Upper lobe of left lung (tissue), 6 donors: ENCODE measurements around the gene CCDC197. TPM values are rescaled to one million over a fixed set of nuclear protein-coding genes. Genes with fewer than 3 reads are reported as not detected.

ENCODE experiments used
- ATAC-seq, 2 donors: fragments of 200-7000 bp; cut with Tn5 transposase; one replicate each; pipeline ENCODE4 v1.9.1; 2022; ENCODE audit warnings: mild to moderate bottlenecking in 2 of 2, moderate library complexity in 2 of 2; ENCODE audit not compliant: low FRiP score in 2 of 2
- DNase-seq, 2 donors: peaks; one replicate each; pipeline ENCODE4 v3.0.0-alpha.2; 2019 to 2020
- H3K27ac ChIP-seq, 4 donors: fragments of 200-600 bp; sonication (generic); one replicate each; pipeline ENCODE4 v1.5.1; 2016 to 2019
- H3K27me3 ChIP-seq, 4 donors: fragments of 200-600 bp; sonication (generic); one replicate each; pipeline ENCODE4 v1.5.1; 2017 to 2019
- H3K36me3 ChIP-seq, 4 donors: fragments of 200-600 bp; sonication (generic); one replicate each; pipeline ENCODE4 v1.5.1; 2016 to 2019
- H3K4me1 ChIP-seq, 4 donors: fragments of 200-600 bp; sonication (generic); one replicate each; pipeline ENCODE4 v1.5.1; 2018 to 2019
- H3K4me3 ChIP-seq, 4 donors: fragments of 200-600 bp; sonication (generic); one replicate each; pipeline ENCODE4 v1.5.1; 2017 to 2019; ENCODE audit warnings: mild to moderate bottlenecking in 2 of 4, moderate library complexity in 1 of 4
- H3K9me3 ChIP-seq, 4 donors: fragments of 200-600 bp; sonication (generic); one replicate each; pipeline ENCODE4 v1.5.1; 2018 to 2019
- EP300 ChIP-seq, 4 donors: sonication (generic); formaldehyde crosslinking; IDR thresholded peaks; one replicate each; pipeline ENCODE4 v1.5.1; 2017; ENCODE audit warnings: antibody characterized with exemption in 4 of 4, control low read depth in 2 of 4
- POLR2A ChIP-seq, 4 donors: fragments of 450-650 bp; IDR thresholded peaks; one replicate each; pipeline ENCODE4 v1.5.1; 2016 to 2017; ENCODE audit warnings: antibody characterized with exemption in 4 of 4, mild to moderate bottlenecking in 2 of 4
- POLR2AphosphoS5 ChIP-seq, 2 donors: sonication (generic); formaldehyde crosslinking; IDR thresholded peaks; one replicate each; pipeline ENCODE4 v1.5.1; 2017; ENCODE audit warnings: antibody characterized with exemption in 2 of 2
- WGBS, 2 donors: methylation state at CpG; one replicate each; pipeline ENCODE4 v1.1.5; 2017 to 2018; 5-methylcytosine and 5-hydroxymethylcytosine counted together
- total RNA-seq, 6 donors: library from RNA; depleted of rRNA in 4 of 6; stranded (reverse); fragments of >200 nt in 4 of 6; gene quantifications; one replicate each; pipeline versions ENCODE4 v1.1.0 to v1.2.1, GENCODE V29; 2016 to 2021
- TF ChIP-seq, protein P1 (sequence below), 6 experiments: fragments of 450-650 bp in 4 of 6; fragments of 200-600 bp in 2 of 6; sonication (generic) in 2 of 6; IDR thresholded peaks; one replicate each; pipeline ENCODE4 v1.5.1; 2016 to 2019; ENCODE audit warnings: antibody characterized with exemption in 6 of 6
- donor health status: DM: no; HTN: no; CAD: no; lungs with moderate emphysema.
- donor health status: DM: no; HTN: yes; CAD: no; lungs with severe emphysema.

Gene CCDC197
- total RNA-seq, 6 donors from 2014 or later: not detected

DNA sequence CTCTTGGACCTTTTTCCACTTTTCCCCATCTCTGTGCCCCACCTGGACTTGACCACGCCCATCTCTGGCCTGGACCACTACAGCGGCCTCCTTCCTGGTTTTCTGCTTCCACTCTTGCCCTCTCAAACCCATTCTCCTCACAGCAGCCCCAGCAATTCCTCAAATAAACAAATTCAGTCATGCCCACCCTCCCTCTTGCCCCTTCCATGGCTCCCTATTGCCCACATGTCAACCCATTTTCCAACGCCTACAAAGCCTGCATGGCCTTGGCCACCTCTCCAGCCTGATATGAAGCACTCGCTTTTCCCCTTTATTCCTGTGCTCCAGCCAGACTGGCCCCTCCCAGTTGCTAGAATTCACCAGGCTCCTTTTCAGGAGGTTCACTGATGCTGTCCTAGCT is 23.2 kb downstream of the CCDC197 start:
- ATAC-seq: no peak
- H3K36me3 ChIP-seq: no peaks in the 10 kb centered on the region
- no peaks in the 10 kb centered on the region for H3K9me3 ChIP-seq
- no peak overlapping the region for H3K27ac ChIP-seq
- H3K4me1 ChIP-seq: no peaks in the 10 kb centered on the region
- WGBS, 2 donors: 89 to 90% methylated on average over 4 of the region's 4 CpGs
- DNase-seq: no peak
- no peak overlapping the region for H3K4me3 ChIP-seq
- H3K27me3 ChIP-seq: no peaks in the 10 kb centered on the region
- TF ChIP-seq, protein P1, sequence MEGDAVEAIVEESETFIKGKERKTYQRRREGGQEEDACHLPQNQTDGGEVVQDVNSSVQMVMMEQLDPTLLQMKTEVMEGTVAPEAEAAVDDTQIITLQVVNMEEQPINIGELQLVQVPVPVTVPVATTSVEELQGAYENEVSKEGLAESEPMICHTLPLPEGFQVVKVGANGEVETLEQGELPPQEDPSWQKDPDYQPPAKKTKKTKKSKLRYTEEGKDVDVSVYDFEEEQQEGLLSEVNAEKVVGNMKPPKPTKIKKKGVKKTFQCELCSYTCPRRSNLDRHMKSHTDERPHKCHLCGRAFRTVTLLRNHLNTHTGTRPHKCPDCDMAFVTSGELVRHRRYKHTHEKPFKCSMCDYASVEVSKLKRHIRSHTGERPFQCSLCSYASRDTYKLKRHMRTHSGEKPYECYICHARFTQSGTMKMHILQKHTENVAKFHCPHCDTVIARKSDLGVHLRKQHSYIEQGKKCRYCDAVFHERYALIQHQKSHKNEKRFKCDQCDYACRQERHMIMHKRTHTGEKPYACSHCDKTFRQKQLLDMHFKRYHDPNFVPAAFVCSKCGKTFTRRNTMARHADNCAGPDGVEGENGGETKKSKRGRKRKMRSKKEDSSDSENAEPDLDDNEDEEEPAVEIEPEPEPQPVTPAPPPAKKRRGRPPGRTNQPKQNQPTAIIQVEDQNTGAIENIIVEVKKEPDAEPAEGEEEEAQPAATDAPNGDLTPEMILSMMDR (IDR thresholded peaks at IDR 0.05): no peak
- TF ChIP-seq POLR2AphosphoS5 (IDR thresholded peaks at IDR 0.05) (no peak), POLR2A (IDR thresholded peaks at IDR 0.05) (no peak), EP300 (IDR thresholded peaks at IDR 0.05) (no peak)

DNA sequence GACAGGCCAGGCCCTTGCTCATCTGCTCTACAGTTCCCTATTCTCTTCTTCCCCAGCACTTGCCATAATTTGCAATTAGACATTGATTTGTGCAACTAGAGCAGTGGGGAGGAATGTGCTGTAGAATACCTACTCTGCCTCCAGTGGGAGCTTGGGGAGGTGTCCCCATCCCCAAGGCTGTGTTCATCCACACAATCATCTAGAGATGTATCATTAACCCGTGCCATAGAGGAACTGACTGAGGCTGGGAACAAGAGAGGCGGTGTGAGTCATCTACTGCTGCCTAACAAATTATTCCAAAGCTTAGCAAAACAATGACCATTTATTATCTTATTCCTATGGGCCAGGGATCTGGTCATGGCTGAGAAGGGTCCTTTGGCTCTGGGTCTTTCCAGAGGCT is 23.9 kb downstream of the CCDC197 start:
- ATAC-seq (no peak), DNase-seq (no peak)
- Histone ChIP-seq H3K4me3 (no peak overlapping the region), H3K4me1 (peaks cover 0 to 4% (median 1%) of the 10 kb centered on the region in 4 donors), H3K36me3 (no peaks in the 10 kb centered on the region), H3K9me3 (no peaks in the 10 kb centered on the region), H3K27me3 (no peaks in the 10 kb centered on the region), H3K27ac (no peak overlapping the region)
- TF ChIP-seq, protein P1 (IDR thresholded peaks at IDR 0.05): no peak
- no peak for TF ChIP-seq POLR2AphosphoS5 (IDR thresholded peaks at IDR 0.05)
- no peak for TF ChIP-seq POLR2A (IDR thresholded peaks at IDR 0.05)
- no peak for TF ChIP-seq EP300 (IDR thresholded peaks at IDR 0.05)
- WGBS, 2 donors: 82% methylated on average over 2 of the region's 2 CpGs; no CpG with 5 or more reads in 1 of the 2 donors

DNA sequence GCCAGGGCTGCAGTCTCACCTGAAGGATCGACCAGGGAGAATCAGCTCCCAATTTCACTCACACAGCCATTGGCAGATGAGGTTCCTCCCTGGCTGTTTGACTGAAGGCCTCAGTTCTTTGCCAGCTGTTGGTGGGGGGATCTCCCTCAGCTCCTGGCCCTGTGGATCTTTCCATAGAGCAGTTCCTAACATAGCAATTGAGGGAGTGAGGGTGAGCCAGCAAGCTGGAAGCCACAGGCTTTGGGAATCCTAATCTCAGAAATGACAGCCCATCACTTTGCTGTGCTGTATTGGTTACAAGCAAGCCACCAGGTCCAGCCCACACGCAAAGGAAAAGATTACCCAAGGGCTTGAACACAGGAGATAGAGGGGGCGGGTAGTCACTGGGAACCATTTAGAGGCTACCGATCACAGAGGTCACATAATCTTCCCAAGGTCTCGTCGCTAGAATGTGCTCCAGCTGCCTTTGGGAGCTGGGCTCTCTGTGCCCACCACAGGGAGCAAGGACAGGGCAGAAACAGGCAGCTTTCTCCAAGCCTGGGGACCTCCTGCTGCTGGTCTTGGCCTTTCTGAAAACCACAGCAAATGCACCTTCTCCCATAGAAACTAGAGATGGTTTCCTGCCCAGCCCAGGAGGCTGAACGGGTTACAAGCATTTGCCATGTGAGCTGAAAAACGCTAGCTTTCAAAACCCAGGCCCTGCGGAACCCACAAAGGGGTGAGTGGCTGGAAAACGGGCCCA is 24.5 kb downstream of the CCDC197 start:
- H3K9me3 ChIP-seq: no peaks in the 10 kb centered on the region
- no peak for TF ChIP-seq EP300 (IDR thresholded peaks at IDR 0.05)
- no peak for TF ChIP-seq POLR2AphosphoS5 (IDR thresholded peaks at IDR 0.05)
- TF ChIP-seq, protein P1 (IDR thresholded peaks at IDR 0.05): no peak
- no peak for TF ChIP-seq POLR2A (IDR thresholded peaks at IDR 0.05)
- no peaks in the 10 kb centered on the region for H3K36me3 ChIP-seq
- peaks cover 2 to 6% (median 3%) of the 10 kb centered on the region in 4 donors for H3K4me1 ChIP-seq
- no peaks in the 10 kb centered on the region for H3K27me3 ChIP-seq
- 73 to 78% methylated on average over 10 of the region's 10 CpGs for WGBS, 2 donors
- no peak for DNase-seq
- no peak overlapping the region for H3K27ac ChIP-seq
- H3K4me3 ChIP-seq: no peak overlapping the region
- ATAC-seq: no peak

DNA sequence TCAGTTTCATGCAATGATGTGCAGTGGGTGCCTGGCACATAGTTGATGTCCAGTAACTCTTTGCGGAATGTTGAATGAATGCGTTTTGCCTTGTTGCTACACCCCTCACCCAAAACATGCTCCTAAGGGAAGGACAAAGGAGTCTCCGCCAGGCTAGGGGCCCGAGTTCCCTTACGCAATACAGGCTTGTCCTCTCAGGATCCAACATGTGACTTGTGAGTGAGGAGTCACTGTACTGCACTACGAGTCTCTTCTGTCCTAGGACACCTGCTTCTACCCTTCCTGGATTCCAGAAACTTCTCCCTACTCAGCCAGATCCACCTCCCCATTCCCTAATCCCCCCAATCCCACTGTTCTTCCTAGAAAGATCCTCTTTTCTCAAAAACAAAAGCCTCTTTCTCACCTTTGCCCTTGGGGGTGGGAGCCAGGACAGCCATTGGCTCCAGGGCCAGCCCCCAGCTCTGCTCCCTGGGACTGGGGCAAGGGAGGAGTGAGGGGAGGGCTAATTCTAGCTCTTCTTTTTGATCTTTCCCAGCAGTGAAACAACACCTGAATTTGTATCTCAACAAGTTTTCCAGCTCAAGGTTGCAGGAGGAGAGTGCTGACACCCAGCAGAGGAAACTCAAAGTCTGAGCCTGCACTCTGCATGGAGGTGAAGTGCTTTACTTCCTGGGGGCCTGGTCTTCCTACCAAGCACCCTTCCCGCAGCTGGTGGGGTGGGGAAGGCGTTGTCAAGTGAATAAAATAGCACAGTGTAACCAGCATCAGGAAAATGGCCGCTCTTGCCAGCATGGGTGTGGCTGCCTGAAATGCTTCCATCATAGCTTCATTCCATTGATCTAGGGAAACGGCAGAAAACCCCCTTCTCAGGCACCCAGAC is 25.7 kb downstream of the CCDC197 start:
- no peaks in the 10 kb centered on the region for H3K9me3 ChIP-seq
- DNase-seq: no peak
- WGBS, 2 donors: 64 to 77% methylated on average over 9 to 10 of the region's 10 CpGs
- H3K27me3 ChIP-seq: no peaks in the 10 kb centered on the region
- no peak overlapping the region for H3K27ac ChIP-seq
- no peaks in the 10 kb centered on the region for H3K36me3 ChIP-seq
- peaks cover 7 to 18% (median 14%) of the 10 kb centered on the region in 4 donors for H3K4me1 ChIP-seq
- ATAC-seq: no peak
- TF ChIP-seq POLR2AphosphoS5 (IDR thresholded peaks at IDR 0.05) (no peak), POLR2A (IDR thresholded peaks at IDR 0.05) (no peak), EP300 (IDR thresholded peaks at IDR 0.05) (no peak)
- TF ChIP-seq, protein P1 (IDR thresholded peaks at IDR 0.05): no peak
- H3K4me3 ChIP-seq: no peak overlapping the region
